HCT116 (cell line): ENCODE data around the gene DNAJB5. TPM values are rescaled to one million over a fixed set of nuclear protein-coding genes. Genes with fewer than 3 reads are reported as not detected.

Experiments used
- ATAC-seq: fragments of 200-7000 bp; cut with Tn5 transposase; 2 replicates; pipeline ENCODE4 v1.9.1; 2020; ENCODE audit warnings: mild to moderate bottlenecking, moderate library complexity
- BruUV-seq: library from RNA; stranded (reverse); fragments of 400-500 nt; replicated peaks from 2 replicates; lab custom pipeline; 2021; lab: Mats Ljungman, UMichigan
- CTCF ChIA-PET: fragments of 300-600 bp; sonication (Branson Sonifier 250); formaldehyde crosslinking; loops from one replicate; lab custom pipeline; 2021; ENCODE audit warnings: antibody characterized with exemption; lab: Charles Lee
- POLR2A ChIA-PET: fragments of 300-600, 350-600 bp; sonication (Branson Sonifier 250); formaldehyde crosslinking; loops from one replicate; lab custom pipeline; 2021; ENCODE audit warnings: antibody characterized with exemption; lab: Charles Lee
- RAD21 ChIA-PET, 2 experiments: fragments of 300-600 bp; sonication (Branson Sonifier 250); formaldehyde crosslinking; loops; one replicate each; lab custom pipeline; 2023; ENCODE audit warnings: low total read pairs in 2 of 2; ENCODE audit not compliant: uncharacterized antibody in 2 of 2, unreplicated experiment in 2 of 2, low non-redundant PET in 1 of 2; lab: Charles Lee
- DNase-seq: peaks from one replicate; pipeline ENCODE4 v3.0.0-alpha.2; 2010; ENCODE audit warnings: low read depth, low spot score
- H2AFZ ChIP-seq: fragments of 200-600 bp; shearing (Covaris generic), sonication (generic); 2 replicates; pipeline ENCODE4 v1.6.1; 2017; ENCODE audit warnings: low read depth, mixed run types, mixed read lengths, antibody characterized with exemption, low read length; ENCODE audit not compliant: poor library complexity, severe bottlenecking
- H3K27ac ChIP-seq: 2 replicates; pipeline ENCODE4 v1.5.1; 2012; ENCODE audit warnings: low read depth, low read length
- H3K27me3 ChIP-seq: fragments of 200-600 bp; sonication (generic); 2 replicates; pipeline ENCODE4 v1.6.1; 2016; ENCODE audit warnings: mixed run types, low read length, mixed read lengths; ENCODE audit not compliant: insufficient read depth
- H3K36me3 ChIP-seq, 2 experiments: fragments of 200-500 bp in 1 of 2; fragments of 200-600 bp in 1 of 2; sonication (Bioruptor generic) in 1 of 2; sonication (generic) in 1 of 2; 2 replicates each; pipeline versions ENCODE4 v1.5.1 to v1.6.1; 2014 to 2016; ENCODE audit warnings: low read length in 2 of 2, inconsistent platforms in 1 of 2, mixed read lengths in 1 of 2, mixed run types in 1 of 2; ENCODE audit not compliant: insufficient read depth in 2 of 2, control insufficient read depth in 1 of 2
- H3K4me1 ChIP-seq, 2 experiments: fragments of 200-600 bp in 1 of 2; sonication (generic) in 1 of 2; 2 replicates each; pipeline versions ENCODE4 v1.5.1 to v1.6.1; 2012 to 2017; ENCODE audit warnings: low read length in 2 of 2, inconsistent platforms in 1 of 2, mild to moderate bottlenecking in 1 of 2, mixed read lengths in 1 of 2, mixed run types in 1 of 2, moderate library complexity in 1 of 2; ENCODE audit not compliant: insufficient read depth in 2 of 2, control insufficient read depth in 1 of 2
- H3K4me2 ChIP-seq: fragments of 200-600 bp; sonication (generic); 2 replicates; pipeline ENCODE4 v1.6.1; 2017; ENCODE audit warnings: mixed run types, low read length, mixed read lengths
- H3K4me3 ChIP-seq, 2 experiments: fragments of 200-600 bp in 1 of 2; sonication (generic) in 1 of 2; replicated peaks in 1 of 2; 2 replicates each; pipeline ENCODE4 v1.5.1; 2011 to 2016; ENCODE audit warnings: low read length in 2 of 2, control low read depth in 1 of 2, low read depth in 1 of 2, mild to moderate bottlenecking in 1 of 2, mixed read lengths in 1 of 2, mixed run types in 1 of 2
- H3K79me2 ChIP-seq: fragments of 200-600 bp; sonication (generic); 2 replicates; pipeline ENCODE4 v1.6.1; 2017; ENCODE audit warnings: mild to moderate bottlenecking, mixed run types, low read length, moderate library complexity, mixed read lengths; ENCODE audit not compliant: insufficient read depth
- H3K9ac ChIP-seq: fragments of 200-600 bp; sonication (generic); 2 replicates; pipeline ENCODE4 v1.6.1; 2016; ENCODE audit warnings: low read length, mixed read lengths
- H3K9me2 ChIP-seq: fragments of 200-600 bp; sonication (generic), shearing (Covaris generic); 2 replicates; pipeline ENCODE4 v1.6.1; 2017; ENCODE audit warnings: mixed run types, mild to moderate bottlenecking, moderate library complexity; ENCODE audit not compliant: insufficient read depth
- H3K9me3 ChIP-seq, 2 experiments: fragments of 200-500 bp in 1 of 2; fragments of 200-600 bp in 1 of 2; sonication (Bioruptor generic) in 1 of 2; sonication (generic) in 1 of 2; 2 replicates each; pipeline ENCODE4 v1.6.1; 2014 to 2017; ENCODE audit warnings: low read length in 2 of 2, mixed read lengths in 2 of 2, inconsistent platforms in 1 of 2, low read depth in 1 of 2, mild to moderate bottlenecking in 1 of 2, mixed run types in 1 of 2, moderate library complexity in 1 of 2; ENCODE audit not compliant: control insufficient read depth in 1 of 2, insufficient read depth in 1 of 2
- H4K20me1 ChIP-seq: fragments of 200-600 bp; sonication (generic), shearing (Covaris generic); 2 replicates; pipeline ENCODE4 v1.6.1; 2017; ENCODE audit warnings: mixed run types, mild to moderate bottlenecking, moderate library complexity; ENCODE audit not compliant: insufficient read depth
- CBX3 ChIP-seq: IDR thresholded peaks from 2 replicates; pipeline ENCODE4 v1.6.1; 2012; ENCODE audit warnings: low read depth
- ELF1 ChIP-seq: IDR thresholded peaks from 2 replicates; pipeline ENCODE4 v1.6.1; 2012; ENCODE audit warnings: low read depth, borderline replicate concordance
- EZH2 ChIP-seq: fragments of 200-600 bp; sonication (generic); IDR thresholded peaks from 2 replicates; pipeline ENCODE4 v1.6.1; 2017; ENCODE audit warnings: antibody characterized with exemption, mixed run types
- EZH2phosphoT487 ChIP-seq: fragments of 200-600 bp; IDR thresholded peaks from 2 replicates; pipeline ENCODE4 v1.6.1; 2018; ENCODE audit warnings: antibody characterized with exemption, borderline replicate concordance
- FOSL1 ChIP-seq: IDR thresholded peaks from 2 replicates; pipeline ENCODE4 v1.6.1; 2012; ENCODE audit warnings: low read depth
- JUND ChIP-seq: IDR thresholded peaks from 2 replicates; pipeline ENCODE4 v1.6.1; 2012
- RAD21 ChIP-seq: IDR thresholded peaks from 2 replicates; pipeline ENCODE4 v1.6.1; 2012; ENCODE audit warnings: low read depth, mild to moderate bottlenecking
- REST ChIP-seq: IDR thresholded peaks from 2 replicates; pipeline ENCODE4 v1.6.1; 2012; ENCODE audit warnings: low read depth
- SIN3A ChIP-seq: IDR thresholded peaks from 2 replicates; pipeline ENCODE4 v1.6.1; 2012; ENCODE audit warnings: low read depth
- SRF ChIP-seq: IDR thresholded peaks from 2 replicates; pipeline ENCODE4 v1.6.1; 2012; ENCODE audit warnings: low read depth
- TCF7L2 ChIP-seq: IDR thresholded peaks from 2 replicates; pipeline ENCODE4 v1.7.0; 2011; ENCODE audit warnings: borderline replicate concordance, inconsistent platforms; ENCODE audit not compliant: insufficient read depth, insufficient read length; ENCODE audit errors: extremely low read depth
- YY1 ChIP-seq: IDR thresholded peaks from 2 replicates; pipeline ENCODE4 v1.6.1; 2011; ENCODE audit warnings: low read length, low read depth, moderate library complexity, mild to moderate bottlenecking; ENCODE audit not compliant: insufficient replicate concordance; ENCODE audit errors: extremely low read depth
- ZBTB33 ChIP-seq: IDR thresholded peaks from 2 replicates; pipeline ENCODE4 v1.6.1; 2011; ENCODE audit warnings: mild to moderate bottlenecking, low read length, moderate library complexity; ENCODE audit not compliant: insufficient replicate concordance; ENCODE audit errors: extremely low read depth
- intact Hi-C: fragments of 100-400 bp; cut with micrococcal nuclease; formaldehyde crosslinking; loops from 2 replicates; pipeline ENCODE4 v1.10.0; 2022
- total RNA-seq: library from RNA; stranded (reverse); gene quantifications from one replicate; pipeline ENCODE4 v1.2.1, GENCODE V29; 2021; ENCODE audit not compliant: unreplicated experiment

Gene DNAJB5
- total RNA-seq, 1 experiment from 2014 or later, result 3.6 TPM

GRCh38 chr9:35000535-35001284 is 11.2 kb downstream of the DNAJB5 start:
- peaks cover 0 to 20% of the 10 kb centered on the region in 2 experiments; a peak in 1 of 4 replicates for H3K4me1 ChIP-seq
- no peaks in the 10 kb centered on the region for H3K27me3 ChIP-seq
- H3K79me2 ChIP-seq, result no peaks in the 10 kb centered on the region
- CTCF ChIA-PET, result no interaction called here
- ATAC-seq (no peak), DNase-seq (no peak)
- H3K4me3 ChIP-seq, result no peak overlapping the region
- no peaks in the 10 kb centered on the region for H3K9me2 ChIP-seq
- H3K4me2 ChIP-seq, result no peak overlapping the region
- 0 out of 4 replicates have a peak, but pooled peaks cover 0 to 2% of the 10 kb centered on the region in 2 experiments for H3K36me3 ChIP-seq
- intact Hi-C loops, result no loop called here
- no peaks in the 10 kb centered on the region for H3K9me3 ChIP-seq
- no peak overlapping the region for H3K9ac ChIP-seq
- POLR2A ChIA-PET, result interaction anchor here (0.6 kb wide), 1 partner anchor 56 kb away, joined by 3 read pairs; no protein-coding TSS in a partner anchor
- BruUV-seq, result no TSS peak
- H3K27ac ChIP-seq, result no peak overlapping the region
- H4K20me1 ChIP-seq, result no peaks in the 10 kb centered on the region
- no peak overlapping the region for H2AFZ ChIP-seq
- no peak for TF ChIP-seq CBX3
- no peak for TF ChIP-seq ELF1
- TF ChIP-seq, all 23 proteins: peak for 0
- RAD21 ChIA-PET, result no interaction called here

GRCh38 chr9:35001285-35001677 is 11.7 kb downstream of the DNAJB5 start:
- peaks cover 0 to 20% of the 10 kb centered on the region in 2 experiments; a peak in 1 of 4 replicates for H3K4me1 ChIP-seq
- no peaks in the 10 kb centered on the region for H4K20me1 ChIP-seq
- 0 out of 4 replicates have a peak, but pooled peaks cover 0 to 2% of the 10 kb centered on the region in 2 experiments for H3K36me3 ChIP-seq
- no peaks in the 10 kb centered on the region for H3K9me3 ChIP-seq
- H3K4me3 ChIP-seq, result no peak overlapping the region
- no peak overlapping the region for H2AFZ ChIP-seq
- no peaks in the 10 kb centered on the region for H3K9me2 ChIP-seq
- intact Hi-C loops, result no loop called here
- DNase-seq (no peak), ATAC-seq (no peak)
- BruUV-seq, result no TSS peak
- CTCF ChIA-PET, result interaction anchor here (1.4 kb wide), 1 partner anchor 102 kb away, joined by 4 read pairs; no protein-coding TSS in a partner anchor
- no peak overlapping the region for H3K27ac ChIP-seq
- no peak overlapping the region for H3K4me2 ChIP-seq
- no peak overlapping the region for H3K9ac ChIP-seq
- H3K79me2 ChIP-seq, result no peaks in the 10 kb centered on the region
- no peaks in the 10 kb centered on the region for H3K27me3 ChIP-seq
- POLR2A ChIA-PET, result interaction anchor here (1.5 kb wide), 1 partner anchor 71 kb away, joined by 3 read pairs; the partner anchor contains the start of gene VCP
- RAD21 ChIA-PET, result no interaction called here
- TF ChIP-seq YY1 (no peak), RAD21 (no peak), ZBTB33 (no peak), TCF7L2 (no peak), FOSL1 (no peak), EZH2 (no peak), EZH2phosphoT487 (no peak), ELF1 (no peak), SRF (no peak), JUND (no peak), CBX3 (no peak), SIN3A (no peak), REST (no peak)
